Esophagus mucosa (tissue), 1 donor: ENCODE results near the gene RAB43. TPM values are rescaled to one million over a fixed set of nuclear protein-coding genes. Genes with fewer than 3 reads are reported as not detected.
"Not testable (repeated sequence)": the region's sequence is repeated elsewhere in the genome, so short reads cannot be mapped to it uniquely, and the experiment has no call there.

Experiments
- ATAC-seq: fragments of 200-7000 bp; cut with Tn5 transposase; one replicate; pipeline ENCODE4 v1.9.1; 2020
- total RNA-seq: library from RNA; stranded (reverse); gene quantifications from one replicate; pipeline ENCODE4 v1.2.4, GENCODE V29; 2023
- donor health status: DM: yes; HTN: yes; CAD: no.

Gene RAB43
- total RNA-seq, 1 donor from 2014 or later, result 7.8 TPM

DNA sequence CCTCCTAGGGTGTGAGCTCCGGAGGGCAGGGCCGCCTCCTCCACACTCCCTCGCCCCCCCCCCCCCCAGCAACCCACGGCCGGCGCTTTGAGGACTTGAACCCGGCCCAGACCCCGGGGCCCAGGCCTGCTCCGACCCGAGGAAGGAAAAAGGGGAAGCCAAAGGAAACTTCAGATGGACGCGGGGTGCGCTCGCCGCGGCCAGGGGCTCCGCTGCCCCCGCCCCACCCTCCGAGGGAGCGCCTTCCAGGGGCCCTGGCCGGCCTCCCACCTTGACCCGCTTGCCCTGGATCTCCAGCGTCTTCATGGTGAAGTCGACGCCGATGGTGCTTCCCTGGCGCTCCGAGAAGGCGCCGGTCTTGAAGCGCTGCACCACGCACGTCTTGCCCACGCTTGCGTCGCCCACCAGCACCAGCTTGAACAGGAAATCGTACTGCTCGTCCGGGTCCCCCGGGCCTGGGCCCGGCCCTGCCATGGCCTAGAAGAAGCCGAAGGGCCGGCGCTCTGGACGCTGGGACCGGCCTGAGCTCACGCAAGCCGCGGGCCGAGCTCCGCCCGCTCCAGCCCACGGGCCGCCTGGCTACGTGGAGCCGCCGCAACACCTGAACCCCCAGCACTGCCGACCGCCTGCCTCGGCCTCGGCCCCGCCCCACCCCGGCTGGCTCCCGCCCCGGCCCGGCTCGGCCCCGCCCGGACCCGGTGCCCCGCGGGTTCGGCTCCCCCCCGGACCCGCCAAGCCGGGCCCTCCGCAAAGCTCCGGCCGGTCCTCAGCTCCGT, 400 bp downstream of the RAB43 start:
- ATAC-seq, result peak; percentile 8

DNA sequence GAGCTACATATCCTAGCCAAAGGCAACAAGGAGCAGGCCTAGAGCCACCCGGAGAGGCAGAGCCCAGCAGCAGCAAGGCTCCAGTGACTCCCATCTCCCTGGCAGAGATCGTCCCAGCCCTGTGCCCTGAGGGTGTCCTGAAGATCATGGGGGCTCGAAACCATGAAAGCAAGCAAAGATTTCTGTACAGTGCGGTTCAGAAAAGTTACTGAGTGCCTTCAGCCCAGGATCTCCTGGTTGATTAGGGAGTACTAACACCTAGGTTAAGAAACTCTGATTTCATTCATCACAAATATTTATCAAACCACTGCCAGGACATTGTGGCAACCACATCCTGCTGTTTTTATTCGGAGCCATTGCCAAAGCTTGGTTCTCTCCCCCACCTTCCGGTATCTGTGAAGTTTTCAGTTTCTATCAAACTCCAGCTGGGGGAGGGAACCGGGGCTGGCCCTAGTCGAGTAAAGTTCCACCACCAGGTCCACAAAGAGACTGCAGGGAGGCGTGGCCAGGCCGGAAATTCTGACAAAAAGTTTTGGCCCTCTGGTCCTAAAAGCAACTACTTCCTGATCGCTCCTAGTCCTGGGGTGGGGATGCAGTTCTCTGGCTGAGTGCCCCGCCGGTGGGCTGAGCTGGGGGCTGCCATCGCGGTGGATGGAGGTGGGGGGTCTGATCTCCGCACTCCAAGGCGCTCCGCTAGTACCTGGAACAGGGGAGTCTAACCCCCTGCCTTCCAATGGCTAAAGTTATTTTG, 1.2 kb downstream of the RAB43 start:
- peak; percentile 60 for ATAC-seq

DNA sequence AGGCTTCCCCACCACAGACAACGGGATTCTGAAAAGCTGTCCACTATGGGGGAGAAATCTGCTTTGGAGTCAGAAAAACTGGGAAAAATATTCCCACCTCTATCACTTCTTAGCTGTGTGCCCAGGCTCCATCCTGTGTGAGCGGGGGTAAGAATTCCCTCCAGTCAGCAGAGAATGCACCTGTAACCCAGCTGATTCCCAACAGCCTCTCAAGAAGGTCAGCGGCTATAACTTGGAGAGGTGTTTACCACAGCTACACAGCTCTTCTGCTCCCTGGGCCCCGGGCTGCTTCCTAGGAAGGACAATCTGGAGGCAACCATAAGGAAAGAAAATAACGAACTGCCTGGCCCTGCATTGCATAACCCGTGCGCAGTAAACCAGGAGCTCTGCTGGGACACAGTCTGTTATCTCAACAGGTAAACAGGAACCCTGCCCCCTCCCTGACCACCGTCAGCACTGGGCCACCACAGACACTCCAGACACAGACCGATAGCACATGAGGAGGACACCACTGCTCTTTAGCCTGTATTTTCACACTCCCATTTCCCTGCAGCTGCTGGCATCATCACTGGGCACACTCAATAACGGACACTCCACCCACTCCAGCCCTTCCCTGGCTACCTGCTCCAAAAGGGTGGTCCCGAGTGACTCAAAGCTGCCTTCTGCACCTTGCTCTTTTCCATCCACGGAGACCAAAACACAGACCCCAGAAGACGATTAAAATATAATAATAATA, 2.1 kb downstream of the RAB43 start:
- ATAC-seq, result no peak

DNA sequence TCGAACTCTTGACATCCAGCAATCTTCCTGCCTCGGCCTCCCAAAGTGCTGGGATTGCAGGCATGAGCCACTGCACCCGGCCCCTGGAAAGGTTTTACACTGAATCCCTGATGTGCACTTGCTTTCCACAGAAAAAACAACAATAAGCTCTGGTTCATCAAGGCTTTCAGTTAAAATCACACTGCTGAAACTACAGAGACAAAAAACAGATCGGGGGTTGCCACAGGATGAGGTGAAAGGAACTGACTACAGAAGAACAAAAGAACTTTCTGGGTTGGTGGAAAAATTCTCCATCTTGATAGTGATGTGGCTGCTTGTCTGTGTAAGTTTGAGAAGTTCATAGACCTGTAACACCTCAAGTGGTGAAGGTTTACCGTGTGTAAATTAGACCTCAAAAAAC, 2.9 kb downstream of the RAB43 start:
- no peak for ATAC-seq

DNA sequence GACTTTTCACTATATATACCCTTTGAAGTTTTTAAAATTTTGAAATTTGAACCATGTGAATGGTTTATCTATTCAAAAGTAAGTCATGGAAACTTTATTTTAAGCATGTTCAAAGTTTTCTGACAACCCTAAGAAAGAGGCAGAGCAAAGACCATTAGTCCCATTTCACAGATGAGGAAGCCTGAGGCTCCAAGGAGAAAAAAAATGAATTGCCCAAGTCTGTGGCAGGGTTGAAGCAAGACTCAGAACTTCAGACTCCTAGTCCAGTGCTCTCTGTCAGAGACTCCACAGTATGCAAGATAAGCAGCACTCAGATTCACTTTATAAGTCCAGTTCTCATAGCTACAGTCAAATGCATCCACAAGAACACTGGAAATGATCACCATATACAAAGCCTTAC, 4.5 kb downstream of the RAB43 start:
- no peak for ATAC-seq

DNA sequence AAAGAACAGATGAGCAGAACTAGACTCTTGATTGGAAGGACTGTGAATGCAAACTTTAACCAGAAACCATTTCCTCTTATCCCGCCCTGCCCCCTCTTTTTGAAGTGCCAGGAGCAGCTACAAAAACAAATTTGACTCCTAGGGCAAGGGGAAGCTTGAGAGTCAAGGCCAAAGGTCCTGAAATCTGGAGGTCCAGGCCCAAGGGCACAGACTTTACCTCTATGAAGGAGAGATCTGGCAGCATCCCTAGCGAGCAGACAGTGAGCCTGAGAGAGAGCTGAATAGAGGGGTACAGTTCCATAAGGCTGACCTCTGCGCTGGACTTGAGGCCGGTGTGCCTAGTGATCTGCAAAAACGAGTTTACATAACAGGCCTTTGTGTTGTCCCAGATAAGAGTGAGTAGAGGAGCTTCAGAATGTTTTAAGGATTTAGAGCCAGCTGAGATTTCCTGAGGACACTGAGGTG, 5.1 kb downstream of the RAB43 start:
- ATAC-seq, result no peak

DNA sequence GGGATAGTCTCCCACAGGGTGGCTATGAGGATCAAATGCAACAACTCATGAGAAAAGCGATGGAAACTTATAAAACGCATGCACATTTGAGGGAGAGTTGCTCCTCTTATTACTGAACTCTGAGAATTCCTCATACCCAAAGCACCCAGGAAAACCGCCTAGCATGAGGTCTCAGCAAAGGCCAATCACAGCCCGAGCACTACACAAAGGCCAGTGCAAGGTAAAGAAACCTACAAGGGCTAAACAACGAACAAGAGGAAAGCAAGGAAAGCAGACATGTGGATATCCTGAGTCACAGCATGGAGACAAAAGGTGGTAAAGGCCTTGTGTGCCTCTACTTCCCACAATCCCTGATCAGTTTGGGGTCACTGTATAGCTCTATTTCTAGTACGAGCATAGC, 7.1 kb downstream of the RAB43 start:
- ATAC-seq, result no peak

DNA sequence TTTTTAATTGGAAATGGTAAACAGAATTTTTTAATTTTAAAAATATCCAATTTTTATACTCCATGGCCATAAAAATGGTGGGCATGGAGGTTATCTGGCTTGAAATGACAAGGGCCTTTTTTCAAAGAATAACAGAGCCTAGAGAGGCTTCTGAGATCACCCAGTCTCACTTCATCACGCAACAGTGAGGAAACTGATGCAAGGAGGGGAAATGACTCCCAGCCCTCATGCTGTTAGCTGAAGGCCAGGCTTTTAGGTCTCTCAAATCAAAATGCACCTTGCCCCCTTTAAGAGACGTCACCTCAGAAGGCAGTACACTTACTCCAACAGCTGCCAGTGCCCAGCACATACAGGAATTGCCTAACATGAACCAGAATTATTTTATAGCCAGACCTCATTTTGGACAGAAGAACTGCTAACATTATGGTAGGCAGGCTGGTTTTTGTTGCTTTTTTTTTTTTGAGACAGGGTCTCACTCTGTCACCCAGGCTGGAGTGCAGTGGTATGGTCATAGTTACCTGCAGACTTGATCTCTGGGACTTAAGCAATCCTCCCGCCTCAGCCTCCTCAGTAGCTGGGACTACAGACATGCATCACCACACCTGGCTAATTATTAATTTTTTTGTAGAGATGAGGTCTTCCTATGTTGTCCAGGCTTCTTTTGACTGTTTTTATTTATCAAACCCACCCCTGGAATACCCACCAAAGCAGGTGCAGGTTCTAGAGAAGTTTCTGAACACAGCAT, 9.1 kb downstream of the RAB43 start:
- ATAC-seq, result no peak

DNA sequence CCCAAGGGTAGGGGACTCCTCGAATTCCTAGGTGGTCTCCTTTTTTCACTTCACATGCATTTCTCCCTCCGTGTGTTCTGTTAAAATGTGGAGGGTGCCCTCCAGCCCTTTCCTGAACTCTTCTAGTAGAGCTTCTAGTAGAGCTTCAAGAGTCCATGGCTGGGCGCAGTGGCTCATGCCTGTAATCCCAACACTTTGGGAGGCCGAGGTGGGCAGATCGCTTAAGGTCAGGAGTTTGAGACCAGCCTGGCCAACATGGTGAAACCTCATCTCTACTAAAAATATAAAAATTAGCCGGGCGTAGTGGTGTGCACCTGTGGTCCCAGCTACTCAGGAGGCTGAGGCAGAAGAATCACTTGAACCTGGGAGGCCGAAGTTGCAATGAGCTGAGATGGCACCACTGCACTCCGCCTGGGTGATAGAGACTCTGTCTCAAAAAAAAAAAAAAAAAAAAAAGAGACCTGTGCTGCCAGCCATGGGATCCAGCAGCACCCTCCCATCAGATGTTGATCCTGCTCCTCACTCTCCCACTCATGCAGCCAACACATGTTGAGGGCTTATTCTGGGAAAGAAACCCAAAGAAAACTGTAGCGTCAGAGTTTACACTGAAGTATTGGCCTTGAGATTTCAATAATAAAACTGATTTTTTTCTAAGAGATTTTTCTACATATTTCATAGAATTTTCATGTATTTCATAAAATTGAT, 10.4 kb downstream of the RAB43 start:
- ATAC-seq, result not testable (repeated sequence)

DNA sequence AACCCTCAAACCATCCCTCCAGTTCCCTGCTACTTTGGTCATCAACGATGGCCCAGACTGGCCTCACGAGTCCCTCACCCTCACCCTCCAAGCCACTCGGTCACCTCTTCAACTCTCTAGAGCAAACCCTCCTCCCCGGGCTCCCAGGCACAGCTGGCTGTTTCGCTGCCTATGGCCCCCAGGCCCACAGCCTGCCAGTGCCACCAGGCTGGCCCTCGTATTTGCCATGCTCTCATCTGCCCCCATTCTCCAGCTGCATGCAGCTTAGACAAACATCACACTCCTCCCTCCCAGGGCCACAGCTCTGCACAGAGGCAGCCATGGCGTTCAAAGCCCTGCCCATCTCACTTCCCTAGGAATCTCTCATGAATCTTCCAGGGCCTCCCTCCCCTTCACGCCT, 13.8 kb downstream of the RAB43 start:
- no peak for ATAC-seq

DNA sequence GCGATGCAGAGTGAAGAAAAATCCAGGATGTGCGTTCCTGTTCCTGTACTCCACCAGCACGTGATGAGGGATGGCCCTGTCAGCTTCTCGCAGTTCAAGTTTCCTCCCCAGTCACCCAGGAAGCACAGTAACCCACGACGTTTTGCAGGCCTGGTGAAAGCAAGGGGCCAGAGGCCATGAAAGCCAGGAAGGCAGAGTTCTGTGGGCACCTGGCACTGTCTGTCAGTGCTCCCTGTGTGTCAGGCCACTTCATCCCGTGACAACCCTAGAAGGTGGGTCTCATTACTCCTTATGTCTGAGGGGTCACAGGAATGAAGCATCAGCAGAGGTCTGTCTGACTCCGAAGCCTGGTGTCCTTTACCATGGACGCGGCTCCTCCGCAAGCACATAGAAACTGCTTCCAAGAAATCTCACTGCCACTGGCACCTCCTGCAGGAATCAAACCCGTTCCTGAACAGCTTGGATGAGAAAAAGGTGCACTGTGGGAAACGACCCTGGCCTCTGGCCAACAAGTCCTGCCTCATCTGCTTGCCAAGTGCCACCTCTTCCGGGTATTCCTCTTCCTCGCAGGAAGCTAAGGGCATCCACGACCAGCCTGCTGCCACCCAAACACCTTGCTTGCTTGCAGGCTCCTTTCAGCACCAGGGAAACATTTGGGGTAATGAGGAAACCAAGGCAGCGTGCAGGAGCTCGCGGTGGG, 14.6 kb downstream of the RAB43 start:
- no peak for ATAC-seq

DNA sequence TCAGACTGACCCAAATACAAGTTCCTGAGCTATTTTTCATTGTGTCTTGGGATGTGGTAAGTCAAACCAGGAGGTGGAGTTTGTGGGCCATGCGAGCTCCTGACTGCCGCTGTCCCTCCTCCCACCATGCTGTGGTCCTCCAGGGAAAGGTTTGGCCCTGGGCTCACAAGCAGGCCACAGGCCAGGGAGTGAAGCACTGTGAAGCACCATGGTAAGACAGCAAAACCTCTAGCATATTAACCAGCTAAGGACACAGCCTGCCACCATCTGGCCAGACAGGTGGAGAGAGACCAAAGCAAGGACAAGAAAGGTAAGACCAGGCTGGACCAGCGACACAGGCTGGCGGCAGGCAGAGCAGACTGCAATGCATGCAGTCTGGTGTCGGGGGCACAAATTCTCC, 15.3 kb downstream of the RAB43 start:
- ATAC-seq, result no peak

DNA sequence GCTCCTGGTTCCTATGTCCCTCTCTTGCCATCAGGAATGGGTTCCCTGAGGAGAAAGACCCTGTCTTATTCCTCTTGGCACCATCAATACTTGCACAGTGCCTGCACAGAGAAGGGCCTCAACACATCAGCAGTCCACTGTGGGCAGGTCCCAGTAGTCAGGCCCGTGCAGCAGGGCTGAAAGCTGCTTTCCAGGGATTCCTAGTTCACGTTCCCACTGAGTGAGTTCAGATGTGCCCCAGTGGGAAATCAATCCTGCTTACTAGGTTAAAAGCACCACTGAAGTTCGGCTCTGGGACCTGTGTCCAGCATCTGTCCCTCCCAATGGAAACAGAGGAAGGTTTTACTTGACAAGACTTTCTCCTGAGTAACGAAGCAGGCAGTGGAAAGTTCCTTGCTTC, 15.7 kb downstream of the RAB43 start:
- peak; percentile 14 for ATAC-seq

DNA sequence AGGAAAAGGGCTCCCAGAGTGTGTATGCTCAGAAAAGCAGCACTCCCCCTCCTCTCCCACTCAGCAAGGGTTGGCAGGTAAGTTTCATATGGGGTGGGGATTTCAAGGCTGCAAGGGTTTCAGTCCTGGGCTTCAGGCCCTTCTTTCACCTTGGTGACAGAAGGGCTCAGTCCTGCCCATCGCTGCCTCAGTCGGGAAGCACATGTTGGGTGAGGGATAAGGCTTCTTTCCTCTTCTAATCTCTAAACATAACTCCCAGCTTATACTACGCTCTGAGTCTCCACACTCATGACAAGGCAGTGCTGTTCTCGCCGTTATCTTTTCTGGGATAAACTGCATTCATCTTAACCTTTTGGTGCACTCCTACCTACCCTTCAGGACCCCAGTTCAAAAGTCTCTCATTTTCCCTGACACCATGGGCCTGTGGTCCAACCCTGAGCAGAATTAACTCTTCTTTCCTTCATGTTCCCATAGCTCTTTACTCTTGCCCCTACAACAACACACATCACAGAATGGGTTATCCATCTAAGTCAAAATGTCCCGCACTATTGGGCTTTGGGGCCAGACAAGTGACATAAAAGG, 17.0 kb downstream of the RAB43 start:
- ATAC-seq, result no peak

DNA sequence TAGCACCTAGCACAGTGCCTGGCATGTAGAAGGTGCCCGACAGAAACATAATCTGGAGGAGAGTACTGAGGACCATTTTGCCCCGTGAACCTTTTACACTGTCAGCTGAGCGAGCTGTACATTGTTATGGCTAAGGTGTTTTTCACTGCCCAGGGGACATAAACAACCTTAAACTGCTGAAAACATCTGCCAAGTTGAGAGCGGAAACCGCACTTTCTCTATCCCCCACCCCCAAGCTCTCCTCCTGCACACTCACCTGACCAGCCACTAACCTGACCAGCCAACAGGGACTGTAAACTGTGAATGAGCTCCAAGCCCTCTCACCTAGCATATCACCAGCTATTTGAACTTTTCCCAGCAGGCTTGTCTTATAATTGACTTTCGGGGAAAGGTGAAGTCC, 17.6 kb downstream of the RAB43 start:
- ATAC-seq, result no peak

DNA sequence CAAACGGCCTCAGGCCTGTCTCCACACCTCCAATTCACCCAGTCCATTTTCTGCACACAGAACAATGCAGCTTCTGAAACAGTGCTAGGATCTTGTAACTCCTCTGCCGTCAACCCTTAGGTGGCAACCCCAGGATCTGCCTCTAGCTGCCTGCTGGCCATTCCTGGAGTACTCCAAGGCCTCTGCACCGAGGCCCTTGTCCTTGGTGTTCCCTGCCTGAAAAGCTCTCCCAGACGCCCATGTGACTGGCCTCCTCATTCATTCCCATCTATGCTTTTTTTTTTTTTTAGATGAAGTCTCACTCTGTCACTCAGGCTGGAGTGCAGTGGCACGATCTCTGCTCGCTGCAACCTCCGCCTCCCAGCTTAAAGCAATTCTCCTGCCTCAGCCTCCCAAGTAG, 18.3 kb downstream of the RAB43 start:
- no peak for ATAC-seq

DNA sequence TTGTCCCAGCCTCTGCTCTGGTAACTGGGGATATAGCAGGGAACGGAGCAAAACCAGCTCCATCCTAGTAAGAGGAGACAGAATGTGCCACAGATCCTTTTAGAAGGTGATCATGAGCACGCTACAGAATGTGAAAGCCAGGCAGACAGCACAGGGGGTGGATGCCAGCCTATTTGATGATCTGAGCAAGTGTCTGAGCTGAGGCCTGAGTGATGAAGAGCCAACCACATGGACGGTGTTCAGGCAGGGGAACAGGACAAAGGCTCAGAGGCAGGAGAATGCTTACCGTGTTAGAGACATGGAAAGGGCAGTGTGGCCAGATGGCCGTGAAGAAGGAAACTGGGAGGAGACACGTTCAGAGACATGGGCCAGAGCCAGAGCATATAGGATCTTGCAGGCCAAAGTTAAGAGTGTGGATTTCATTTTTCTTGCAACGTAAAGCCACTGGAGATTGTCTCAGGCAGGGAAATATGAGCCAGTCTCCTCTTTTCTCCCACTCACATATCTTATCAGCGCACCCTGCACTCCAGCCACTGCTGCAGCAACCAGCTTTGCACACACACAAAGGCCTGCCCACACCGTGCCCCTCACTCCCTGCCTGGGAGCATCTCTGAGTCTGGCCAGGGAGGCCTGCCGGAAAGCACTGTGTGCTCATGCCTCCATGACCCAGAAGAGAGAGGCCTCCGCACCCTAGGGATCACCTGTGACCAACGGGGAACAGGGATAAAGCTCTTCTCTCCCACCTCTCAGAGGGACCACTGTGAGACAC, 20.1 kb downstream of the RAB43 start:
- ATAC-seq, result no peak

DNA sequence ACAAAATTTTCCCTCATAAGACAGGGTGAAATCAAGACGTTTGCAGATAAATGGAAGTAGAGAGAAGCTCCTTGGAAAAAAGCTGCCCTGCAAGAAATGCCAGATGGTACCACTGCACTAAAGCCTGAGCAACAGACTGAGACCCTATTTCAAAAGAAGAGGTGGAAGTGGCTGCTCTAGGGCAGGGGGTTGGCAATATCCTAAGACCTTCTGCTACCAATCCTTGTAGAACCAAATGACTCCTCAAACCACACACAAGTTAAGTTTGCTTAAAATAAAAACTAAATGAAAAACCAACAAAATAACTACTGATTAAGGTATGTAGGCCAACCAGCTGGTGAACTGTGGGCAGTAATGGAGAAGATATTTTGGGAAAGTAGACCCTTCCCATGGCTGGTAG, 21.3 kb downstream of the RAB43 start:
- ATAC-seq, result no peak

DNA sequence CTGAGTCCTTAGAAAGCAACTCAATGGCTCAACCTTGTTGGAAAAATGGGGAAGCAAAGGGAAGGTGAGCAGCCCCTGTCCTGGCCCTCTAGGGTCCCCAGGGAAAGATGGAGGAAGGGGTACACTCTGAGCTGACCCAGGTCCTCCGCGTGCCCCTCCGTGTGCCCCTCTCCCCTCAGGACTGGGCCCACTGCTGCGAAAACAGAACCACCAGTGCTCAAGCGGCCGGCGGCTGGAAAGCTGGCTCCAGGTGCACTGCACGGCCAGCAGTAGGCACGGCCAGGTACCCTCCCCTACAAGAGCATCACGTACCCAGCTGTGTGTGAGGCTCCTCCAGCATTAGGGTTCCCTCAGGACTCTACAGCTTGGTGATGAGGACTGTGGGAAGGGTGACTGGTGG, 26.3 kb downstream of the RAB43 start:
- no peak for ATAC-seq

DNA sequence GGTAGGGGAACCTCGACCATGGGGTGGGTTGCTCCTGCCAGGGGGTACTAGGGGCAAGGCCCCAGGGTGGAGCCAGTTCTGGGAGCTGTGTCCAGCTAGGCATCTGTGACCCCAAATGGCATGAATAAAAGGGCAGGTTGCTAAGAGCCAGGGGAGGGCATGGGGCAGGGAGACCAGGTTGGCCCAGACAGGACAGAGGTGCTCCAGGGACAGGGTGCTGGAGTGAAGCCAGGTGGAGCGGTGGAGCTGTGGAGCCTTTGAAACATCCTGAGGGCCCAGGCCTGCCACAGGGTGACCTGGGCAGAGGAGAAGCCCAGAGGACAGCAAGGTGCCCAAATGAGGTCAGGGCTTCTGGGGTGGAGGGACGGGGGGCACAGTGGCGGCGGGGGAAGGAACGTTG, 33.3 kb downstream of the RAB43 start:
- not testable (repeated sequence) for ATAC-seq
